Fibroblast of skin of scalp (primary cell): ENCODE results near the gene GNPAT.

Experiments
- DNase-seq: peaks from one replicate; pipeline ENCODE4 v3.0.0-alpha.2; 2013

GNPAT gene

DNA sequence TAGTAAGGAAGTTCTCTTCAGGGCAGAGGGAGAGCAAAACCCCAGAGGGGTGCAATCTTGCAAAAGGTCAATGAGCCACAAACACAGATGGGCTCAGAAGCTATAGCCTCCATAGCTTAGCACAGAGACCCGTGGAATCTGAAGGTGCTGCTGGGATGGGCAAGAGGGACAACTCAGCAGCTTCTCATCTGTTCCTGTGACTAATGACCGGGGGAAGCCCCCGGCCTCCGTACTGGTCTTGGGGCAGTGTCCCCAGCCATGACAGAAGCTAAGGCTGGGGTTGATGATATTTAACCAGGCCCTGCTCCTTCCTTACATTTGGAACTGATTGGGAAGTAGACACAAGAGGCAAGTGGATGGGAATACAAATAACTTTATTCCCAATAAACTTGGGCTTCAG, 77.6 kb downstream of the GNPAT start:
- no peak for DNase-seq

DNA sequence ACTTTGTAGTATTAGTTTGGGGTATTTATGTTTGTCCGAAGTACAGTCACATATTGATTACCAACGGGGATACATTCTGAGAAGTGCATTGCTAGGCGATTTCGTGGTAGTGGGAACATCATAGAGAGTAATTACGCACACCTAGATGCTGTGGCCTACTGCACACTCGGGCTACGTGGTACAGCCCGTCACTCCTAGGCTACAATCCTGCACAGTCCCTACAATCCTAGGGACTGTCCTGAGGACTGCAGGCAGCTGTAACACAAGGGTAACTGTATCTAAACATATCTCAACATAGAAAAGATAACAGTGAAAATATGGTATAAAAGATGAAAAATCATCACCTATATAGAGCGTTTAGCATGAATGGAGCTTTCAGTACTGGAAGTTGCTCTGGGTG, 78.1 kb downstream of the GNPAT start:
- DNase-seq = no peak

DNA sequence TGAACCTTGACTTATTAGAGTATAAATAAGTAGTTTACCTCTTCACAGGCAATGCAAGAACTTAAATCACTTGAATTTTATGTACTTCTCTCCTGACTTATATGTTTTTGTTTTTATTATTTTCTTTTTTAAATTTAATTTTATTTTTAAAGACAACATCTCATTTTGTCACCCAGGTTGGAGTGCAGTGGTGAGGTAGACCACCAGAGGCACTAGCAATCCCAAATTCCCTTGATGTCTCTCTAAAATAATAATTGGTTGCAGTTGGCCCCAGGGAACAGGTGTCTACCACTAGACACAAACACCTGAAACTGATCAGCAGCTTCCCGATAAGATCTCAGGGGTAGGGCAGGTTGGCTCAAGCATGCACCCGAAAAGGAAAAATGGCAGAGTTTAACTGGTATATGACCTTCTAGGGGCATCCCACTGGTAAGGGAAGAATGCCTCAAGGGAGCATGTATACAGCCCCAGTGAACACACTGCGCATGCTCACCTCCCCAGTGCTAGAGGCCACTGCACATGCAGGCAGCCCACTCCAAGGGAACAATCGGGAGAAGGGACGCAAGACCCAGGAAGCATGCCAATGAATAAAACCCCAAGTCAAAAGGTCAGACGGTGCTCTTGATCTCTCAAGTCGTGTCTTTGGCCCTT, 82.0 kb downstream of the GNPAT start:
- no peak for DNase-seq

DNA sequence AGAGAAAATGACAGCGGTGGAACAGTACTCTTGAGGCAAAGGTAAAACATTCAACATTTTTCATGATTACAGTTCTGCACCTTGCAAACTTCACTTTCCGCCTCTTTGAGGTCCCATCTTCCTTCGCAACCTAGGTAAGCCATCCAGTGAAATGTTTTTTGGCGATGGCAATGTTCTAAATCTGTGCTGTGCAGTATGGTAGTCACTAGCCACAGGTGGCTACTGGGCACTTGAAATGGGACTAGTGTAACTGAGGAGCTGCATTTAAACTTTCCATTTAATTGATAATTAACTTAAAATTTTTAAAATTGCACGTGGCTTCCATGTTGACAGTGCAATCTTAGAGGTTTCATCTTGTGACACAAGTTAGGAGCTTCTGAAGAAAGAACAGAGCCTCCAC, 83.6 kb downstream of the GNPAT start:
- DNase-seq = no peak

DNA sequence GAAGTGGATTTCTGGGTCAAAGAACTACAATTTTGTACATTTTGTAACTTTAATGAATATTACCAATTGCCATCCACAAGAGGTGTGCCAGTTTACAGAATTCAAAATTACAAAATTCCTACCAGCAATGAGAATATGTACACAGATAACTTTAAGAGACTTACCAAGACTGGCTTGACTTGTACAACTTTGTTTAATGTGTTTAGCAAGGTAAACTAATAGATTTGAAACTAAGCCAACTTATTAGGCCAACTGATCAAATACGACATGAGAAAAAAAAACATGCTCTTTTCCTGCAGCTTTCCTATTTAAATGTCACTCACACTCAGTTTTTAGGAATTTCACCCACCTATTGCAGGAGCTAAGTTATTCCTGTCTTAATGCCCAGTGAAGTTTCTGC, 85.2 kb downstream of the GNPAT start:
- no peak for DNase-seq
